WTC11 (cell line): ENCODE measurements around the gene S100A13.

ENCODE experiments used
- FOXJ3 ChIP-seq: sonication (generic); formaldehyde crosslinking; IDR thresholded peaks from 2 replicates; pipeline ENCODE4 v1.9.0; 2021; ENCODE audit warnings: missing genetic modification reagents, mild to moderate bottlenecking, borderline replicate concordance
- SMAD3 ChIP-seq: sonication (generic); formaldehyde crosslinking; IDR thresholded peaks from 2 replicates; pipeline ENCODE4 v1.8.0; 2022; ENCODE audit warnings: missing genetic modification reagents, mild to moderate bottlenecking, borderline replicate concordance
- ZNF232 ChIP-seq: sonication (generic); formaldehyde crosslinking; IDR thresholded peaks from 2 replicates; pipeline ENCODE4 v1.8.0; 2022; ENCODE audit warnings: mild to moderate bottlenecking, missing genetic modification reagents
- TF ChIP-seq, protein P1 (sequence below): sonication (generic); formaldehyde crosslinking; IDR thresholded peaks from 2 replicates; pipeline ENCODE4 v1.8.1; 2023; ENCODE audit warnings: mild to moderate bottlenecking, missing genetic modification reagents, moderate library complexity
- TF ChIP-seq, protein P2 (sequence below): sonication (generic); formaldehyde crosslinking; IDR thresholded peaks from 2 replicates; pipeline ENCODE4 v1.8.0; 2023; ENCODE audit warnings: missing genetic modification reagents

DNA sequence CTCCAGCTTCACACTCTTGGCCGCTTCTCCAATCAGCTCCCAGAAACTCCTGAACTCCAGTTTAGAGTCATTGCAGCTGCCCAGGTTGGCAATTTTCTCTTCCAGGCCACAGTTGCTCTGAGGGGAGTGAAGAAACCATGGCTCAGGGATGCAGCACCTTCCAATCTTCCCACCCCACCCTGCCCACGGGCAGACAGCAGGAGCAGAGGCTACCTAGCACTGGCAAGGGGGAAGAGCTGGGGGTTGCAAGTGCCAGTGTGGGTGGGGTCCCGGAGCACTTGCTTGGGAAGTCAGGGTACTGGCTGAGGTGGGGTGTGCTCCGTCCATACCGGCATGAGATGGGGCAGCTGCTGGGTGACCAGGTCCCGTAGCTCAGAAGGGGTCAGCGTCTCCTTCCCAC, 12.4 kb downstream of the S100A13 start:
- TF ChIP-seq, protein P1, sequence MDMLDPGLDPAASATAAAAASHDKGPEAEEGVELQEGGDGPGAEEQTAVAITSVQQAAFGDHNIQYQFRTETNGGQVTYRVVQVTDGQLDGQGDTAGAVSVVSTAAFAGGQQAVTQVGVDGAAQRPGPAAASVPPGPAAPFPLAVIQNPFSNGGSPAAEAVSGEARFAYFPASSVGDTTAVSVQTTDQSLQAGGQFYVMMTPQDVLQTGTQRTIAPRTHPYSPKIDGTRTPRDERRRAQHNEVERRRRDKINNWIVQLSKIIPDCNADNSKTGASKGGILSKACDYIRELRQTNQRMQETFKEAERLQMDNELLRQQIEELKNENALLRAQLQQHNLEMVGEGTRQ (CRISPR knock-in tag): no peak
- TF ChIP-seq SMAD3 (no peak), ZNF232 (no peak), FOXJ3 (CRISPR knock-in tag) (no peak)
- TF ChIP-seq, protein P2, sequence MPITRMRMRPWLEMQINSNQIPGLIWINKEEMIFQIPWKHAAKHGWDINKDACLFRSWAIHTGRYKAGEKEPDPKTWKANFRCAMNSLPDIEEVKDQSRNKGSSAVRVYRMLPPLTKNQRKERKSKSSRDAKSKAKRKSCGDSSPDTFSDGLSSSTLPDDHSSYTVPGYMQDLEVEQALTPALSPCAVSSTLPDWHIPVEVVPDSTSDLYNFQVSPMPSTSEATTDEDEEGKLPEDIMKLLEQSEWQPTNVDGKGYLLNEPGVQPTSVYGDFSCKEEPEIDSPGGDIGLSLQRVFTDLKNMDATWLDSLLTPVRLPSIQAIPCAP (CRISPR knock-in tag): no peak
